ENCODE measurements around the gene ABCD1. TPM values are rescaled to one million over a fixed set of nuclear protein-coding genes. Genes with fewer than 3 reads are reported as not detected.

The ABCD1 gene
- total RNA-seq, 1 donor from 2014 or later: 15.1 TPM

DNA sequence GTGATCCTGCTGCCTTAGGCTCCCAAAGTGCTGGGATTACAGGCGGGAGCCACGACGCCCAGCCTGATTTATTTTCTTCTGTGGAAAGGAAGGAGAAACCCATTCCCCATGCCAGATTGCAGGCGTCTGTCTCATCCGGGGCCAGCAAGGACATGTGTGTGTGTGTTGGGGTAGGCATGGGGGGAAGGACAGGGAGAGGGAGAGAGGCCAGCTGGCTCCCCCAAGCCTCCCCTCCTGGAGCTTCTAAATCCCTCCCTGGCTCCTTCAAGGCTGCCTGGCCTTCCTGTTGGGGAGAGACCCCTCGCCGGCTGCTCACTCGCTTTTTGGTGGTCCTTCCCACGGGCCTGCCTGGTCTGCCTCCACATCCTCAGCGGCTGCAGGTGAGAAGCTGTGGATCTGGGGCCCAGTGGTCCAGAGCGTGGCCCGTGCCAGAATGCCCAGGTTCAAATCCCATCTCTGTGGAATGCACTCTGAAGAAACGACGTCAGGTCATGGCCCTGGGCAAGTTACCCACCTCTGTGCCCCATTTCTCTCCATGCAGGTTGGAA is 38.0 kb downstream of the ABCD1 start:
- no peak for TF ChIP-seq CTCF (IDR thresholded peaks at IDR 0.05)
- Histone ChIP-seq H3K9me3 (no peaks in the 10 kb centered on the region), H3K27me3 (no peaks in the 10 kb centered on the region), H3K4me3 (no peak overlapping the region), H3K4me1 (peaks cover 3% of the 10 kb centered on the region), H3K36me3 (no peaks in the 10 kb centered on the region), H3K27ac (no peak overlapping the region)
- DNase-seq: no peak
- ATAC-seq: no peak
- intact Hi-C loops (cut with DNase I): loop anchor here (10.0 kb wide), 1 partner anchor 192 kb away; no protein-coding TSS in a partner anchor

DNA sequence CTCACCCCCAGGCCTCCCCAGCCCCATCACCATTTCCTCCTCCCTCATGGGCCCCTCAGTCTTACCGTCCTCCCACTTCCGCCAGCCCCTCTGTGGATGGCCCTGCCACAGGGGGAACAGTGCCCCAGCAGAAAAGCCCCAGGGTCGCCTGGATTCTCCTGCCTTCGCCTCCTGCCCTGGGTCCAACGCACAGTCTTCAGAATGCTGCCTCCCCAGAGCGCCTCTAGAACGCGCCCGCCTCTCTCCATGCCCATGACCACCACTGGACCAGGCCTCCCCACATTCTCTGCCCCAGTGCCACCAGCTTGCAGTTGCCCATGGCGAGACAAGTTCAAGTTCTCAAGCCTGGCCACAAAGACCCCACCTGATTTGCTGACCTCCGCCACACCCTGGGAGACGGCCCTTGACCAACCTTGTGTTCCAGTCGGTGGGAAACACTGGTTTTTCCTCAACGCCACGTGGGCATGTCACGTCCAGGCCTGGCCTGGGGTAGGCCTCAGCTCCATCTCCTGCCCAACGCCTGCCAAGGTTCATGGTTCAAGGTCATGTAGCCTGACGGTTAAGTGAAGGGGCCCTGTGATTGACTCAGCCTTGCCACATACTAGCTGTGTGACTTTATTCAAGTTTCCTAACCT is 38.8 kb downstream of the ABCD1 start:
- no peaks in the 10 kb centered on the region for H3K9me3 ChIP-seq
- no peaks in the 10 kb centered on the region for H3K36me3 ChIP-seq
- TF ChIP-seq CTCF (IDR thresholded peaks at IDR 0.05): no peak
- no peaks in the 10 kb centered on the region for H3K27me3 ChIP-seq
- peaks cover 3% of the 10 kb centered on the region for H3K4me1 ChIP-seq
- ATAC-seq (no peak), DNase-seq (peak; percentile 38)
- H3K4me3 ChIP-seq: no peak overlapping the region
- intact Hi-C loops (cut with DNase I): loop anchor here (10.0 kb wide), 1 partner anchor 191 kb away; no protein-coding TSS in a partner anchor
- no peak overlapping the region for H3K27ac ChIP-seq

- no peaks in the 10 kb centered on the region for H3K27me3 ChIP-seq
- DNase-seq (peak; percentile 89), ATAC-seq (peak; percentile 95)
- intact Hi-C loops (cut with DNase I): loop anchor here (10.0 kb wide), 1 partner anchor 191 kb away; no protein-coding TSS in a partner anchor
- H3K9me3 ChIP-seq: no peaks in the 10 kb centered on the region
- peaks cover 3% of the 10 kb centered on the region for H3K4me1 ChIP-seq
- H3K4me3 ChIP-seq: no peak within 1 kb of the TSS
- TF ChIP-seq CTCF (IDR thresholded peaks at IDR 0.05): peak; percentile 77
- H3K27ac ChIP-seq: peak within 1 kb of the TSS; percentile 42
- no peaks in the 10 kb centered on the region for H3K36me3 ChIP-seq
Observed at GRCh38 chrX:153763989-153764755, 39.5 kb downstream of the ABCD1 start, which contains the start of gene PLXNB3. PLXNB3 (plus strand) TSS chrX:153764249; CDS start chrX:153765536, 1,287 bp downstream.

DNA sequence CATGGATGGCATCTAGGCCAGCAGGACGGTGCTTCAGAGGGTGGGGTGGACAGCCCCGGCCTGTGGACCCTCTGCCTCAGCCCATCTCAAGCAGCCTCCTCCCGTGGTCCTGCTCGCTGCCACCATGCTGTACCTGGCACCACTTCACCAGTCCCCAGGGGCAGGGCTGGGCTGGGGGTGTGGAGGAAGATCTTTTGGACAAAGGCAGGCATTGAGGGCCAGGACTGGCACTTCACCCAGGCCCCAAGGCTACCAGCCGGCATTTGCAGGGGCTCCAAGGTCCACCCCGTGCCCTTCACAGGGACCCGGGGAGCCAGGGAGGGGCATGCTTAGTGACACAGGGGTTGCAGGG is 40.1 kb downstream of the ABCD1 start:
- ATAC-seq (no peak), DNase-seq (no peak)
- peaks cover 3% of the 10 kb centered on the region for H3K4me1 ChIP-seq
- no peak for TF ChIP-seq CTCF (IDR thresholded peaks at IDR 0.05)
- no peaks in the 10 kb centered on the region for H3K36me3 ChIP-seq
- peak overlapping the region; percentile 42 for H3K27ac ChIP-seq
- no peaks in the 10 kb centered on the region for H3K27me3 ChIP-seq
- intact Hi-C loops (cut with DNase I): loop anchor here (10.0 kb wide), 1 partner anchor 190 kb away; no protein-coding TSS in a partner anchor
- H3K4me3 ChIP-seq: no peak overlapping the region
- H3K9me3 ChIP-seq: no peaks in the 10 kb centered on the region

GRCh38 chrX:153765138-153766079 is 40.8 kb downstream of the ABCD1 start:
- DNase-seq (peak; percentile 46), ATAC-seq (peak; percentile 35)
- H3K9me3 ChIP-seq: no peaks in the 10 kb centered on the region
- H3K36me3 ChIP-seq: no peaks in the 10 kb centered on the region
- TF ChIP-seq CTCF (IDR thresholded peaks at IDR 0.05): no peak
- intact Hi-C loops (cut with DNase I): loop anchor here (10.0 kb wide), 1 partner anchor 189 kb away; no protein-coding TSS in a partner anchor
- no peaks in the 10 kb centered on the region for H3K27me3 ChIP-seq
- H3K4me1 ChIP-seq: peaks cover 3% of the 10 kb centered on the region
- H3K27ac ChIP-seq: peak overlapping the region; percentile 42
- H3K4me3 ChIP-seq: no peak overlapping the region

Data from upper lobe of right lung (tissue), 1 donor.